SK-N-SH (cell line): Measurements from ENCODE around the gene GYS2. TPM values are rescaled to one million over a fixed set of nuclear protein-coding genes. Genes with fewer than 3 reads are reported as not detected.
"Not testable (repeated sequence)": the region's sequence is repeated elsewhere in the genome, so short reads cannot be mapped to it uniquely, and the experiment has no call there.

ENCODE experiments used
- CTCF ChIA-PET: fragments of 300-600, 350-600 bp; formaldehyde crosslinking; extraction: SDS; loops from one replicate; lab custom pipeline; 2021; lab: Yijun Ruan, JAX
- POLR2A ChIA-PET: fragments of 350-600 bp; sonication (Branson Sonifier 250); formaldehyde crosslinking; extraction: SDS; loops from one replicate; lab custom pipeline; 2020; ENCODE audit warnings: antibody characterized with exemption, inconsistent platforms; lab: Yijun Ruan, JAX
- DNase-seq: peaks from one replicate; pipeline ENCODE4 v3.0.0; 2012
- H2AFZ ChIP-seq: fragments of 200-600 bp; sonication (generic); 2 replicates; pipeline ENCODE4 v1.8.1; 2016; ENCODE audit warnings: antibody characterized with exemption, mild to moderate bottlenecking, low read depth
- H3F3A ChIP-seq: fragments of 200-600 bp; sonication (generic); replicated peaks from 2 replicates; pipeline ENCODE3; 2016; ENCODE audit warnings: antibody characterized with exemption, mild to moderate bottlenecking; ENCODE audit not compliant: insufficient read depth
- H3K27ac ChIP-seq, 2 experiments: fragments of 200-500 bp in 1 of 2; fragments of 200-600 bp in 1 of 2; sonication (Bioruptor generic) in 1 of 2; sonication (generic), shearing (Covaris generic) in 1 of 2; 2 replicates each; pipeline versions ENCODE4 v1.5.1 to v1.6.1; 2014 to 2016; ENCODE audit warnings: low read depth in 2 of 2, inconsistent platforms in 1 of 2, low read length in 1 of 2, mild to moderate bottlenecking in 1 of 2, mixed read lengths in 1 of 2
- H3K27me3 ChIP-seq: fragments of 200-600 bp; sonication (generic), shearing (Covaris generic); 2 replicates; pipeline ENCODE4 v1.6.1; 2016; ENCODE audit warnings: mixed run types; ENCODE audit not compliant: insufficient read depth
- H3K36me3 ChIP-seq, 2 experiments: fragments of 200-500 bp in 1 of 2; fragments of 200-600 bp in 1 of 2; sonication (Bioruptor generic) in 1 of 2; sonication (generic) in 1 of 2; replicated peaks in 1 of 2; 2 replicates each; pipeline versions ENCODE3 to v1.5.1; 2014 to 2016; ENCODE audit warnings: low read length in 1 of 2, mild to moderate bottlenecking in 1 of 2; ENCODE audit not compliant: insufficient read depth in 2 of 2, control insufficient read depth in 1 of 2
- H3K4me1 ChIP-seq, 2 experiments: fragments of 200-500 bp in 1 of 2; fragments of 200-600 bp in 1 of 2; sonication (Bioruptor generic) in 1 of 2; sonication (generic), shearing (Covaris generic) in 1 of 2; 2 replicates each; pipeline versions ENCODE4 v1.5.1 to v1.6.1; 2014 to 2016; ENCODE audit warnings: low read depth in 1 of 2, low read length in 1 of 2, mixed run types in 1 of 2; ENCODE audit not compliant: insufficient read depth in 2 of 2, control insufficient read depth in 1 of 2
- H3K4me2 ChIP-seq: fragments of 200-600 bp; sonication (generic), shearing (Covaris generic); 2 replicates; pipeline ENCODE4 v1.6.1; 2017; ENCODE audit warnings: mixed run types
- H3K4me3 ChIP-seq, 2 experiments: fragments of 200-500 bp in 1 of 2; fragments of 200-600 bp in 1 of 2; sonication (Bioruptor generic) in 1 of 2; sonication (generic), shearing (Covaris generic) in 1 of 2; 2 replicates each; pipeline versions ENCODE4 v1.5.1 to v1.8.1; 2014 to 2016; ENCODE audit warnings: low read depth in 2 of 2, inconsistent platforms in 1 of 2, low read length in 1 of 2, mild to moderate bottlenecking in 1 of 2, mixed read lengths in 1 of 2, moderate library complexity in 1 of 2
- H3K79me2 ChIP-seq: fragments of 200-600 bp; sonication (generic); 2 replicates; pipeline ENCODE4 v1.8.1; 2017; ENCODE audit warnings: mild to moderate bottlenecking; ENCODE audit not compliant: insufficient read depth
- H3K9ac ChIP-seq: fragments of 200-600 bp; sonication (generic); 2 replicates; pipeline ENCODE4 v1.6.1; 2017; ENCODE audit warnings: mixed run types
- H3K9me2 ChIP-seq: fragments of 200-600 bp; sonication (generic); 2 replicates; pipeline ENCODE4 v1.6.1; 2017; ENCODE audit warnings: mixed run types
- H3K9me3 ChIP-seq: fragments of 200-600 bp; sonication (generic); 2 replicates; pipeline ENCODE4 v1.6.1; 2017; ENCODE audit warnings: mixed run types, mild to moderate bottlenecking, moderate library complexity
- H4K20me1 ChIP-seq: fragments of 200-600 bp; sonication (generic); 2 replicates; pipeline ENCODE4 v1.6.1; 2017; ENCODE audit warnings: mild to moderate bottlenecking, mixed run types; ENCODE audit not compliant: insufficient read depth
- CHD2 ChIP-seq: fragments of 150-350 bp; IDR thresholded peaks from 2 replicates; pipeline ENCODE4 v1.6.1; 2018; ENCODE audit warnings: low read length; ENCODE audit not compliant: partially characterized antibody
- CTCF ChIP-seq: fragments of 200-600 bp; sonication (generic); IDR thresholded peaks from 2 replicates; pipeline ENCODE4 v1.6.1; 2017; ENCODE audit warnings: antibody characterized with exemption, mild to moderate bottlenecking, moderate library complexity
- ELF1 ChIP-seq: IDR thresholded peaks from 2 replicates; pipeline ENCODE4 v1.4.0; 2012
- EP300 ChIP-seq, 2 experiments: IDR thresholded peaks; 2 replicates each; pipeline versions ENCODE4 v1.4.0 to v1.6.1; 2012; ENCODE audit warnings: borderline replicate concordance in 1 of 2, low read depth in 1 of 2, low read length in 1 of 2
- FOXJ3 ChIP-seq: sonication (generic); formaldehyde crosslinking; IDR thresholded peaks from 2 replicates; pipeline ENCODE4 v1.5.1; 2020; ENCODE audit warnings: mild to moderate bottlenecking, missing genetic modification reagents
- FOXM1 ChIP-seq: IDR thresholded peaks from 2 replicates; pipeline ENCODE4 v1.4.0; 2012; ENCODE audit warnings: low read depth, mild to moderate bottlenecking
- GABPA ChIP-seq: IDR thresholded peaks from 2 replicates; pipeline ENCODE4 v1.4.0; 2012; ENCODE audit warnings: low read depth, mild to moderate bottlenecking
- JUND ChIP-seq: IDR thresholded peaks from 2 replicates; pipeline ENCODE4 v1.4.0; 2012
- MAX ChIP-seq: IDR thresholded peaks from 2 replicates; pipeline ENCODE4 v1.4.0; 2012; ENCODE audit warnings: low read depth
- MEF2A ChIP-seq: IDR thresholded peaks from 2 replicates; pipeline ENCODE4 v1.4.0; 2012; ENCODE audit warnings: low read depth, borderline replicate concordance
- NRF1 ChIP-seq: IDR thresholded peaks from 2 replicates; pipeline ENCODE4 v1.6.1; 2012; ENCODE audit warnings: low read depth, mild to moderate bottlenecking, low read length
- POLR2AphosphoS5 ChIP-seq: IDR thresholded peaks from 2 replicates; pipeline ENCODE4 v1.6.1; 2012; ENCODE audit warnings: low read depth, low read length
- RAD21 ChIP-seq: IDR thresholded peaks from 2 replicates; pipeline ENCODE4 v1.6.1; 2012; ENCODE audit warnings: mild to moderate bottlenecking, low read length
- RCOR1 ChIP-seq: fragments of 150-350 bp; IDR thresholded peaks from 2 replicates; pipeline ENCODE4 v1.6.1; 2017; ENCODE audit warnings: antibody characterized with exemption, low read length
- RFX5 ChIP-seq: IDR thresholded peaks from 2 replicates; pipeline ENCODE4 v1.6.1; 2012; ENCODE audit warnings: mild to moderate bottlenecking, improper control_type of control experiment, low read length
- RXRA ChIP-seq: IDR thresholded peaks from 2 replicates; pipeline ENCODE4 v1.4.0; 2012; ENCODE audit warnings: low read depth, mild to moderate bottlenecking, borderline replicate concordance
- SIN3A ChIP-seq: IDR thresholded peaks from 2 replicates; pipeline ENCODE4 v1.6.1; 2012; ENCODE audit warnings: low read depth, mild to moderate bottlenecking, low read length, moderate library complexity, borderline replicate concordance
- TCF12 ChIP-seq: IDR thresholded peaks from 2 replicates; pipeline ENCODE4 v1.4.0; 2012
- TEAD4 ChIP-seq: IDR thresholded peaks from 2 replicates; pipeline ENCODE4 v1.4.0; 2012; ENCODE audit warnings: mild to moderate bottlenecking, borderline replicate concordance; ENCODE audit not compliant: insufficient read depth
- USF2 ChIP-seq: fragments of 150-350 bp; IDR thresholded peaks from 2 replicates; pipeline ENCODE4 v1.6.1; 2017; ENCODE audit warnings: antibody characterized with exemption, low read length, low read depth, borderline replicate concordance
- YY1 ChIP-seq: IDR thresholded peaks from 2 replicates; pipeline ENCODE4 v1.4.0; 2012; ENCODE audit warnings: low read depth, mild to moderate bottlenecking
- WGBS: methylation state at CpG from one replicate; pipeline ENCODE4 v1.1.6; 2017; ENCODE audit warnings: low lambda C conversion rate; 5-methylcytosine and 5-hydroxymethylcytosine counted together
- polyA plus RNA-seq, 3 experiments: library from polyadenylated mRNA; depleted of rRNA; stranded (reverse); fragments of >200 nt; gene quantifications; 2 replicates each; pipeline ENCODE4 v1.2.3, GENCODE V29; 2012

Gene GYS2
- polyA plus RNA-seq, 1 of the 3 experiments (the other 2 are of a cell fraction), result not detected

GRCh38 chr12:21598651-21599050 is 6.0 kb downstream of the GYS2 start (continued):
- TF ChIP-seq USF2 (no peak), RCOR1 (no peak), TCF12 (no peak), CTCF (no peak), TEAD4 (no peak)

- CTCF ChIA-PET, POLR2A ChIA-PET: not testable (repeated sequence)
Measured at GRCh38 chr12:21595356-21595755, 9.3 kb downstream of the GYS2 start.

GRCh38 chr12:21585485-21585884 is 19.2 kb downstream of the GYS2 start:
- Histone ChIP-seq H3K9me2 (no peaks in the 10 kb centered on the region), H3F3A (no peaks in the 10 kb centered on the region), H3K9me3 (no peaks in the 10 kb centered on the region), H4K20me1 (no peaks in the 10 kb centered on the region), H3K27ac (no peak overlapping the region), H3K4me3 (no peak overlapping the region), H3K27me3 (no peaks in the 10 kb centered on the region), H2AFZ (no peak overlapping the region), H3K36me3 (no peaks in the 10 kb centered on the region), H3K4me2 (no peak overlapping the region), H3K79me2 (no peaks in the 10 kb centered on the region), H3K4me1 (no peaks in the 10 kb centered on the region), H3K9ac (no peak overlapping the region)
- POLR2A ChIA-PET, result no interaction called here
- CTCF ChIA-PET, result no interaction called here
- 5% methylated on average over 3 of the region's 3 CpGs for WGBS
- DNase-seq, result no peak
- TF ChIP-seq RXRA, result no peak
- TF ChIP-seq CTCF, result no peak
- no peak for TF ChIP-seq GABPA
- TF ChIP-seq TCF12, result no peak
- TF ChIP-seq JUND, result no peak
- no peak for TF ChIP-seq YY1
- TF ChIP-seq MEF2A, result no peak
- no peak for TF ChIP-seq NRF1
- TF ChIP-seq EP300 (IDR thresholded peaks at IDR 0.05; ENCODE audit: borderline replicate concordance in 1 of 2, low read depth in 1 of 2, low read length in 1 of 2), result no peak
- TF ChIP-seq TEAD4, result no peak
- TF ChIP-seq MAX, result no peak
- no peak for TF ChIP-seq POLR2AphosphoS5
- no peak for TF ChIP-seq RFX5
- no peak for TF ChIP-seq ELF1
- no peak for TF ChIP-seq SIN3A
- TF ChIP-seq RAD21, result no peak
- TF ChIP-seq FOXM1, result no peak
- TF ChIP-seq CHD2, result no peak
- no peak for TF ChIP-seq FOXJ3 (CRISPR knock-in tag)

More at GRCh38 chr12:21595356-21595755, 9.3 kb downstream of the GYS2 start:
- H3K4me3 ChIP-seq, H3K27me3 ChIP-seq, H3K36me3 ChIP-seq, H3K79me2 ChIP-seq, H3K9me2 ChIP-seq, H3K4me1 ChIP-seq, H3K4me2 ChIP-seq, H3K9me3 ChIP-seq, H3K9ac ChIP-seq, H2AFZ ChIP-seq, H3F3A ChIP-seq, H3K27ac ChIP-seq, DNase-seq, H4K20me1 ChIP-seq: not testable (repeated sequence)
